MM.1S (cell line): ENCODE data around the gene PLCB4.
"Not testable (repeated sequence)": the region's sequence is repeated elsewhere in the genome, so short reads cannot be mapped to it uniquely, and the experiment has no call there.

Experiments
- DNase-seq: peaks from one replicate; pipeline ENCODE4 v3.0.0-alpha.2; 2015
- H2AFZ ChIP-seq: fragments of 300-600 bp; sonication (generic); 2 replicates; pipeline ENCODE4 v1.6.0; 2016; ENCODE audit warnings: antibody characterized with exemption, low read length
- H3F3A ChIP-seq: fragments of 300-600 bp; sonication (generic); 2 replicates; pipeline ENCODE4 v1.6.1; 2016; ENCODE audit warnings: mild to moderate bottlenecking, antibody characterized with exemption, low read length, moderate library complexity, mixed read lengths; ENCODE audit not compliant: insufficient read depth
- H3K27ac ChIP-seq: fragments of 300-600 bp; sonication (generic); 2 replicates; pipeline ENCODE4 v1.5.1; 2016; ENCODE audit warnings: mild to moderate bottlenecking, low read length
- H3K27me3 ChIP-seq: fragments of 300-600 bp; sonication (generic); replicated peaks from 2 replicates; pipeline ENCODE4 v1.6.0; 2016; ENCODE audit warnings: low read length; ENCODE audit not compliant: insufficient read depth
- H3K36me3 ChIP-seq: fragments of 300-600 bp; sonication (generic); replicated peaks from 2 replicates; pipeline ENCODE4 v1.6.1; 2016; ENCODE audit warnings: mild to moderate bottlenecking, low read length, mixed read lengths; ENCODE audit not compliant: insufficient read depth
- H3K4me1 ChIP-seq: fragments of 300-600 bp; sonication (generic); 2 replicates; pipeline ENCODE4 v1.6.1; 2016; ENCODE audit warnings: low read length, mixed read lengths
- H3K4me2 ChIP-seq: fragments of 300-600 bp; sonication (generic); 2 replicates; pipeline ENCODE4 v1.6.0; 2016; ENCODE audit warnings: low read depth, low read length
- H3K4me3 ChIP-seq: fragments of 300-600 bp; sonication (generic); 2 replicates; pipeline ENCODE4 v1.5.1; 2016; ENCODE audit warnings: low read length, mixed read lengths
- H3K79me2 ChIP-seq: fragments of 300-600 bp; sonication (generic); 2 replicates; pipeline ENCODE4 v1.6.1; 2016; ENCODE audit warnings: mixed run types, low read length, mixed read lengths
- H3K9ac ChIP-seq: fragments of 300-600 bp; sonication (generic); 2 replicates; pipeline ENCODE4 v1.6.1; 2016; ENCODE audit warnings: low read length, mixed read lengths
- H3K9me2 ChIP-seq: fragments of 300-600 bp; sonication (generic); replicated peaks from 2 replicates; pipeline ENCODE4 v1.6.1; 2016; ENCODE audit warnings: mild to moderate bottlenecking, low read length, mixed read lengths; ENCODE audit not compliant: insufficient read depth
- H3K9me3 ChIP-seq: fragments of 300-600 bp; sonication (generic); replicated peaks from 2 replicates; pipeline ENCODE4 v1.6.1; 2016; ENCODE audit warnings: mild to moderate bottlenecking, low read length, mixed read lengths; ENCODE audit not compliant: insufficient read depth
- H4K20me1 ChIP-seq: fragments of 300-600 bp; sonication (generic); 2 replicates; pipeline ENCODE4 v1.6.1; 2016; ENCODE audit warnings: mild to moderate bottlenecking, low read length, moderate library complexity, mixed read lengths; ENCODE audit not compliant: insufficient read depth
- CTCF ChIP-seq: fragments of 300-600 bp; sonication (generic); IDR thresholded peaks from 2 replicates; pipeline ENCODE4 v1.5.1; 2016; ENCODE audit warnings: antibody characterized with exemption, low read length, mixed read lengths
- EZH2 ChIP-seq: fragments of 300-600 bp; sonication (generic); optimal IDR thresholded peaks from 2 replicates; pipeline ENCODE3; 2017; ENCODE audit warnings: low read depth, mild to moderate bottlenecking, antibody characterized with exemption, low read length, mixed read lengths
- EZH2phosphoT487 ChIP-seq: fragments of 300-600 bp; sonication (generic); IDR thresholded peaks from 2 replicates; pipeline ENCODE4 v1.6.1; 2018; ENCODE audit warnings: antibody characterized with exemption, low read length

The PLCB4 gene

GRCh38 chr20:9374480-9374879, 305.6 kb downstream of the PLCB4 start:
- no peak overlapping the region for H3K27ac ChIP-seq
- H2AFZ ChIP-seq: no peak overlapping the region
- DNase-seq: no peak
- no peak overlapping the region for H3K4me3 ChIP-seq
- H3F3A ChIP-seq: no peaks in the 10 kb centered on the region
- no peaks in the 10 kb centered on the region for H3K36me3 ChIP-seq
- H3K9me2 ChIP-seq: no peaks in the 10 kb centered on the region
- no peaks in the 10 kb centered on the region for H3K9me3 ChIP-seq
- TF ChIP-seq EZH2phosphoT487: no peak
- TF ChIP-seq EZH2: no peak
- no peak for TF ChIP-seq CTCF
- H3K79me2 ChIP-seq: no peaks in the 10 kb centered on the region
- no peak overlapping the region for H3K9ac ChIP-seq
- no peaks in the 10 kb centered on the region for H4K20me1 ChIP-seq
- H3K4me1 ChIP-seq: no peaks in the 10 kb centered on the region
- no peak overlapping the region for H3K4me2 ChIP-seq
- H3K27me3 ChIP-seq: no peaks in the 10 kb centered on the region

GRCh38 chr20:9375221-9375681, 306.4 kb downstream of the PLCB4 start:
- H3K36me3 ChIP-seq: no peaks in the 10 kb centered on the region
- H3K27ac ChIP-seq: no peak overlapping the region
- H3K9me3 ChIP-seq: no peaks in the 10 kb centered on the region
- H3K79me2 ChIP-seq: no peaks in the 10 kb centered on the region
- H2AFZ ChIP-seq: no peak overlapping the region
- H3K4me1 ChIP-seq: no peaks in the 10 kb centered on the region
- no peak overlapping the region for H3K4me2 ChIP-seq
- H3K27me3 ChIP-seq: no peaks in the 10 kb centered on the region
- TF ChIP-seq EZH2phosphoT487 (no peak), EZH2 (no peak), CTCF (no peak)
- no peaks in the 10 kb centered on the region for H3K9me2 ChIP-seq
- DNase-seq: no peak
- no peaks in the 10 kb centered on the region for H3F3A ChIP-seq
- H4K20me1 ChIP-seq: no peaks in the 10 kb centered on the region
- no peak overlapping the region for H3K9ac ChIP-seq
- no peak overlapping the region for H3K4me3 ChIP-seq

- no peak for TF ChIP-seq EZH2
- no peak for TF ChIP-seq EZH2phosphoT487
- TF ChIP-seq CTCF: no peak
- no peaks in the 10 kb centered on the region for H3K9me2 ChIP-seq
- no peak overlapping the region for H3K4me2 ChIP-seq
- no peaks in the 10 kb centered on the region for H3K9me3 ChIP-seq
- no peaks in the 10 kb centered on the region for H3F3A ChIP-seq
- no peak overlapping the region for H3K27ac ChIP-seq
- no peaks in the 10 kb centered on the region for H4K20me1 ChIP-seq
- H3K9ac ChIP-seq: no peak overlapping the region
- H3K4me1 ChIP-seq: no peaks in the 10 kb centered on the region
- H2AFZ ChIP-seq: no peak overlapping the region
- H3K36me3 ChIP-seq: no peaks in the 10 kb centered on the region
- no peak for DNase-seq
- no peak overlapping the region for H3K4me3 ChIP-seq
- no peaks in the 10 kb centered on the region for H3K79me2 ChIP-seq
- H3K27me3 ChIP-seq: no peaks in the 10 kb centered on the region
Observed at GRCh38 chr20:9377007-9377406, 308.1 kb downstream of the PLCB4 start.

GRCh38 chr20:9385345-9386310, 316.7 kb downstream of the PLCB4 start:
- not testable (repeated sequence) for H3K9me3 ChIP-seq, H2AFZ ChIP-seq, H4K20me1 ChIP-seq, DNase-seq, H3K79me2 ChIP-seq, H3K4me2 ChIP-seq, H3K4me3 ChIP-seq, H3K27me3 ChIP-seq, H3K36me3 ChIP-seq, H3K9me2 ChIP-seq, H3K9ac ChIP-seq, H3K27ac ChIP-seq
- Histone ChIP-seq H3F3A (peaks cover 22% of the 10 kb centered on the region), H3K4me1 (peaks cover 31% of the 10 kb centered on the region)
